Neutrophil (primary cell): ENCODE results near the gene PTGIS.

ENCODE experiments used
- H3K27ac ChIP-seq: fragments of 200-600 bp; sonication (generic); 2 replicates; pipeline ENCODE4 v1.5.1; 2016; ENCODE audit warnings: mild to moderate bottlenecking, moderate library complexity
- H3K27me3 ChIP-seq: fragments of 200-600 bp; sonication (generic); 2 replicates; pipeline ENCODE4 v1.6.0; 2016; ENCODE audit warnings: mild to moderate bottlenecking
- H3K36me3 ChIP-seq: fragments of 200-600 bp; sonication (generic); 2 replicates; pipeline ENCODE4 v1.5.1; 2017
- H3K4me1 ChIP-seq, 2 experiments: fragments of 200-600 bp in 1 of 2; sonication (generic) in 1 of 2; 1 replicate in 1 of 2; 2 replicates in 1 of 2; pipeline versions ENCODE4 v1.5.1 to v1.6.1; 2013 to 2016; ENCODE audit warnings: low read depth in 1 of 2, low read length in 1 of 2, mild to moderate bottlenecking in 1 of 2, moderate library complexity in 1 of 2; ENCODE audit not compliant: control insufficient read depth in 1 of 2, insufficient read depth in 1 of 2
- H3K4me3 ChIP-seq, 2 experiments: fragments of 200-600 bp in 1 of 2; sonication (generic) in 1 of 2; 1 replicate in 1 of 2; 2 replicates in 1 of 2; pipeline ENCODE4 v1.5.1; 2013 to 2016; ENCODE audit warnings: low read depth in 1 of 2, low read length in 1 of 2, mild to moderate bottlenecking in 1 of 2, moderate library complexity in 1 of 2
- H3K9me3 ChIP-seq: fragments of 200-600 bp; sonication (generic); 2 replicates; pipeline ENCODE4 v1.5.1; 2016
- CTCF ChIP-seq: fragments of 200-600 bp; sonication (generic); IDR thresholded peaks from 2 replicates; pipeline ENCODE4 v1.5.1; 2016; ENCODE audit warnings: antibody characterized with exemption

Gene PTGIS

DNA sequence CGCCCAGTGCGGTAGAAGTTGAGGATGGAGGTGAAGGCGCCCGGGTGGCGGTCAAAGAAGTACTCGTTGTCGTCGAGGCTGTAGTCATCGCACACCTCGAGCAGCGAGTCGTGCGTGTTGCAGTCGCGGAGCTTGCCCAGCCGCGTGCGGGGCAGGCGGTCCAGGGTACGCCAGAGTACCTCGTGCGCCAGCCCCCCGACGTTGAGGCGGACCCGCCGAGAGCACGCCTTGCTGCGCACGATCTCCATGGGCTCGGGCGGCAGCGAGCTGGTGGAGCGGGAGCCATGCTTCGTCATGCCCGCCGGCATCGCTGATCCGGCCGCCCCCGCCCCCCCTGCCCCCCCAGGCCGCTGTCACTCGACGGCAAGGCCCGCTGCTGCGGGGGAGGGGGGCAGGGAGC is 85.8 kb downstream of the PTGIS start:
- Histone ChIP-seq H3K27ac (no peak overlapping the region), H3K4me1 (peaks cover 0 to 3% of the 10 kb centered on the region in 2 experiments), H3K4me3 (no peak overlapping the region), H3K27me3 (peaks cover 100% of the 10 kb centered on the region), H3K36me3 (no peaks in the 10 kb centered on the region), H3K9me3 (no peaks in the 10 kb centered on the region)
- no peak for TF ChIP-seq CTCF

- no peak for TF ChIP-seq CTCF
- H3K27ac ChIP-seq = no peak overlapping the region
- no peaks in the 10 kb centered on the region for H3K36me3 ChIP-seq
- H3K27me3 ChIP-seq = peaks cover 99% of the 10 kb centered on the region
- no peaks in the 10 kb centered on the region for H3K9me3 ChIP-seq
- peaks cover 0 to 3% of the 10 kb centered on the region in 2 experiments for H3K4me1 ChIP-seq
- no peak overlapping the region for H3K4me3 ChIP-seq
These were observed 86.8 kb downstream of the PTGIS start for GRCh38 chr20:49481116-49481515.

DNA sequence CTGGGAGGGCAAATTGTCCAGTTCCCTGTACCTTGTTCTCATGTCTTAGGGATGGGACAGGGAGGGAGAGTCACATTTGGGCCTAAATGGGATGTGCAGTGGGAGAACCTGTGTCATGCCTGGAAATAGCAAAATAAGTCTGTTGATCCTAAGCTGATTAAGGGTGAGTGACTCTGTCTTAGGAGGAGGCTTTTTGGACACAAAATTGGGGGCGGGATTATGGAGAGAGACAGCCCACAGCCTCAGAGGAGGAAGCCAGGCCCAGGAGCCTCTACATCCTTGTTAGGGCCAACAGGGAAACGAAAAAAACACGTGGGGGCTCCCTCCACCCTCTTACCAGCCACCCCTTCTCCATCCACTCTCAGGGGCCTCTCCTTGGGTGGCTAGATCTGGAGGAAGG is 87.7 kb downstream of the PTGIS start:
- no peak overlapping the region for H3K27ac ChIP-seq
- H3K36me3 ChIP-seq = no peaks in the 10 kb centered on the region
- no peaks in the 10 kb centered on the region for H3K9me3 ChIP-seq
- H3K4me1 ChIP-seq = peaks cover 0 to 3% of the 10 kb centered on the region in 2 experiments
- H3K27me3 ChIP-seq = peaks cover 99% of the 10 kb centered on the region
- H3K4me3 ChIP-seq = no peak overlapping the region
- TF ChIP-seq CTCF = no peak

- peaks cover 99% of the 10 kb centered on the region for H3K27me3 ChIP-seq
These were observed 88.2 kb downstream of the PTGIS start for GRCh38 chr20:49479785-49480184.

GRCh38 chr20:49478754-49479689 is 88.9 kb downstream of the PTGIS start:
- Histone ChIP-seq H3K4me1 (no peaks in the 10 kb centered on the region), H3K27ac (no peak overlapping the region), H3K36me3 (no peaks in the 10 kb centered on the region), H3K9me3 (no peaks in the 10 kb centered on the region), H3K4me3 (no peak overlapping the region), H3K27me3 (peaks cover 99% of the 10 kb centered on the region)
- no peak for TF ChIP-seq CTCF

More at GRCh38 chr20:49479785-49480184, 88.2 kb downstream of the PTGIS start:
- H3K9me3 ChIP-seq = no peaks in the 10 kb centered on the region
- H3K36me3 ChIP-seq = no peaks in the 10 kb centered on the region
- H3K4me3 ChIP-seq = no peak overlapping the region
- H3K4me1 ChIP-seq = peaks cover 0 to 3% of the 10 kb centered on the region in 2 experiments
- no peak for TF ChIP-seq CTCF
- no peak overlapping the region for H3K27ac ChIP-seq
